ENCODE measurements around the gene FGF8. TPM values are rescaled to one million over a fixed set of nuclear protein-coding genes. Genes with fewer than 3 reads are reported as not detected.

Gene FGF8
- total RNA-seq, 2 experiments from 2014 or later, result 0.38 TPM; not detected in 1

- intact Hi-C loops (cut with micrococcal nuclease), result no loop called here
- ATAC-seq, result no peak
- ChIA-PET POLR2A (no interaction called here), CTCF (interaction anchor here (1.4 kb wide), 1 partner anchor 175 kb away, joined by 3 read pairs; no protein-coding TSS in a partner anchor)
- Mint-ChIP-seq H3K4me1 (ENCODE audit: low read depth) (peaks cover 33% of the 10 kb centered on the region), H3K36me3 (ENCODE audit: low read depth) (peaks cover 40% of the 10 kb centered on the region), H3K27me3 (peaks cover 46% of the 10 kb centered on the region), H3K9me3 (no peaks in the 10 kb centered on the region), H3K27ac (no peak overlapping the region), H3K4me3 (no peak overlapping the region)
- TF ChIP-seq CTCF (IDR thresholded peaks at IDR 0.05), result no peak
- DNase-seq, result no peak
Measured at GRCh38 chr10:101777619-101778145, 1.8 kb upstream of the FGF8 start.

DNA sequence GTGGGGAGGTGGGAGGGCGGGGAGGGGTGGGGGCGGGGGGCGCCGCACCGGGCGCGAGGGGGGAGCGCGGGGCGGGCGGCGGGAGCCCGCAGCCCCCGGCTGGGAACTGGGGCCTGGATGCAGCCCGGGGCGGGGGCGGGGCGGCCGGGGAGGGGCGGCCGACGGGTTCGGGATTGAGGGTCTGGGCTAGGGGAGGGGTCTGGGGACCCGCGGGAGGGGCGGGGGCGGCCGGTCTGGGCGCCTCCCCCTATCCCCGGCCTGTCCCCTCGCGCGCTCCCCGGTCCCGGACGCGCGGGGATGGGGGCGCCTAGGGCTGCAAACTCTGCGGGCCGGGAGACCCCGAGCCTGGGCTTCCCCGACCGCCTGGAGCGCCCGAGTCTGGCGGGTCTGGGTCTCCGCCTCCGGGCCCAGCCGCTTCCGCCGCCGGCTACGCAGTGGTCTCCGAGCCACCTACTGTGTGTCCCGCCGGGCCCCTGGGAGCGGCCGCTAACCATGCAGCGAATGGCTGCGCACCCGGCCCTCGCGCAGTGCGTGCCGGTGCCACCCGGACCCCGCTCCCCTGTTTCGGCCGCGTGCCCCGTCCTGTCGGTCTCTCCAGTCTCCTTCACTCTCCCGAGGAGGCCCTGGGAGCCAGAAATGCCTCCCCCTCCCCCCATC, 375 bp upstream of the FGF8 start:
- intact Hi-C loops (cut with micrococcal nuclease), result no loop called here
- Mint-ChIP-seq H3K36me3 (ENCODE audit: low read depth) (peaks cover 28% of the 10 kb centered on the region), H3K4me1 (ENCODE audit: low read depth) (peaks cover 27% of the 10 kb centered on the region), H3K9me3 (no peaks in the 10 kb centered on the region), H3K4me3 (no peak overlapping the region), H3K27me3 (peaks cover 57% of the 10 kb centered on the region), H3K27ac (no peak overlapping the region)
- CTCF ChIA-PET, result interaction anchor here (1.4 kb wide), 1 partner anchor 174 kb away, joined by 3 read pairs; no protein-coding TSS in a partner anchor
- no peak for TF ChIP-seq CTCF (IDR thresholded peaks at IDR 0.05)
- POLR2A ChIA-PET, result no interaction called here
- DNase-seq (no peak), ATAC-seq (no peak)

- ChIA-PET CTCF (interaction anchor here (1.1 to 2.4 kb wide), 3 partner anchors 8 to 172 kb away, joined by 3 to 15 read pairs (median 3); partner anchors contain the start of gene NPM3), POLR2A (interaction anchor here (0.6 to 1.2 kb wide), 2 partner anchors 9 to 86 kb away, joined by 3 to 4 read pairs; partner anchors contain the start of gene NPM3)
- H3K9me3 Mint-ChIP-seq, result no peaks in the 10 kb centered on the region
- H3K27me3 Mint-ChIP-seq, result peaks cover 59% of the 10 kb centered on the region
- H3K36me3 Mint-ChIP-seq (ENCODE audit: low read depth), result peaks cover 19% of the 10 kb centered on the region
- H3K27ac Mint-ChIP-seq, result no peak overlapping the region
- DNase-seq, result no peak
- no peak for ATAC-seq
- no peak for TF ChIP-seq CTCF (IDR thresholded peaks at IDR 0.05)
- H3K4me1 Mint-ChIP-seq (ENCODE audit: low read depth), result peaks cover 18% of the 10 kb centered on the region
- no peak overlapping the region for H3K4me3 Mint-ChIP-seq
- intact Hi-C loops (cut with micrococcal nuclease), result no loop called here
Measured at GRCh38 chr10:101774589-101775272, 1.2 kb downstream of the FGF8 start.

DNA sequence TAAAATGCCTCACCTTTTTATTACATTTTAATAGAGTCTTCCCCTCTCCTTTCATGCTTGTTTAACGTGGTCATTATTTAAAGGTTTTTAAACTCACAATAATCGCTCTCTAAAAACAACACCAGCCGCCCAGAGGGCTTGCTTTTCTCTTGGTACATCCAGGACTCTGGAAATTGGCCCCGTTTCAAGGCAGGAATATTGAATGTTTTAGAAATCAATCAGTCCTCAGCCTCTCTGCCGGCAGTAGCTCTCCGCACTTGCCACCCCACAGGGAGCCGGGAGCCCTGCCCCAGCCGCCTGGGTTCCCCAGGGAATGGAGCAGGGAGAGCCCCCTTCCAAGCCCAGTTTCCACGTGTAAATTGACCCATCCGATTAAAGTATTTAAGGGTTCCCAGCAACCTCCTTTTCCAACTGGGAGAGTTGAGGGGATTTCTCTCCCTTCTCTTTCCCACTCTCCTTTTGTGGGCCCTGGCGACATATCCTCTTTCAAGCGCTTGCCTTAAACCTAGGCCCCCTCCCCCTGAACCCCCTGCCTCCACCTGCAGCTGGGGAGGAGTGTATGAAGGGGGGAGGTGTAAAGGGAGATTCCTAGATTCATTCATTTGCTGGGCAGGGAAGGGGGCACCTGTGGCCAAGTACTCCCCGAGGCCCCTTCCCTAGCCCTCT, 1.9 kb downstream of the FGF8 start:
- DNase-seq (no peak), ATAC-seq (no peak)
- CTCF ChIA-PET, result interaction anchor here (0.9 to 2.4 kb wide), 8 partner anchors 8 to 180 kb away, joined by 3 to 15 read pairs (median 4); partner anchors contain the start of gene NPM3
- intact Hi-C loops (cut with micrococcal nuclease), result no loop called here
- POLR2A ChIA-PET, result interaction anchor here (1.2 to 2.1 kb wide), 2 partner anchors 9 to 10 kb away, joined by 4 to 7 read pairs; partner anchors contain the start of gene NPM3
- TF ChIP-seq CTCF (IDR thresholded peaks at IDR 0.05), result no peak
- Mint-ChIP-seq H3K9me3 (no peaks in the 10 kb centered on the region), H3K27me3 (peaks cover 60% of the 10 kb centered on the region), H3K4me1 (ENCODE audit: low read depth) (peaks cover 14% of the 10 kb centered on the region), H3K36me3 (ENCODE audit: low read depth) (peaks cover 12% of the 10 kb centered on the region), H3K27ac (no peak overlapping the region), H3K4me3 (no peak overlapping the region)
